GM18870 (cell line): ENCODE data around the gene MED23.

ENCODE experiments used
- ATAC-seq: cut with Tn5 transposase; IDR thresholded peaks from one replicate; pipeline ENCODE4 v1.9.1; 2021; ENCODE audit warnings: moderate library complexity; ENCODE audit not compliant: unreplicated experiment

MED23 gene, protein sequence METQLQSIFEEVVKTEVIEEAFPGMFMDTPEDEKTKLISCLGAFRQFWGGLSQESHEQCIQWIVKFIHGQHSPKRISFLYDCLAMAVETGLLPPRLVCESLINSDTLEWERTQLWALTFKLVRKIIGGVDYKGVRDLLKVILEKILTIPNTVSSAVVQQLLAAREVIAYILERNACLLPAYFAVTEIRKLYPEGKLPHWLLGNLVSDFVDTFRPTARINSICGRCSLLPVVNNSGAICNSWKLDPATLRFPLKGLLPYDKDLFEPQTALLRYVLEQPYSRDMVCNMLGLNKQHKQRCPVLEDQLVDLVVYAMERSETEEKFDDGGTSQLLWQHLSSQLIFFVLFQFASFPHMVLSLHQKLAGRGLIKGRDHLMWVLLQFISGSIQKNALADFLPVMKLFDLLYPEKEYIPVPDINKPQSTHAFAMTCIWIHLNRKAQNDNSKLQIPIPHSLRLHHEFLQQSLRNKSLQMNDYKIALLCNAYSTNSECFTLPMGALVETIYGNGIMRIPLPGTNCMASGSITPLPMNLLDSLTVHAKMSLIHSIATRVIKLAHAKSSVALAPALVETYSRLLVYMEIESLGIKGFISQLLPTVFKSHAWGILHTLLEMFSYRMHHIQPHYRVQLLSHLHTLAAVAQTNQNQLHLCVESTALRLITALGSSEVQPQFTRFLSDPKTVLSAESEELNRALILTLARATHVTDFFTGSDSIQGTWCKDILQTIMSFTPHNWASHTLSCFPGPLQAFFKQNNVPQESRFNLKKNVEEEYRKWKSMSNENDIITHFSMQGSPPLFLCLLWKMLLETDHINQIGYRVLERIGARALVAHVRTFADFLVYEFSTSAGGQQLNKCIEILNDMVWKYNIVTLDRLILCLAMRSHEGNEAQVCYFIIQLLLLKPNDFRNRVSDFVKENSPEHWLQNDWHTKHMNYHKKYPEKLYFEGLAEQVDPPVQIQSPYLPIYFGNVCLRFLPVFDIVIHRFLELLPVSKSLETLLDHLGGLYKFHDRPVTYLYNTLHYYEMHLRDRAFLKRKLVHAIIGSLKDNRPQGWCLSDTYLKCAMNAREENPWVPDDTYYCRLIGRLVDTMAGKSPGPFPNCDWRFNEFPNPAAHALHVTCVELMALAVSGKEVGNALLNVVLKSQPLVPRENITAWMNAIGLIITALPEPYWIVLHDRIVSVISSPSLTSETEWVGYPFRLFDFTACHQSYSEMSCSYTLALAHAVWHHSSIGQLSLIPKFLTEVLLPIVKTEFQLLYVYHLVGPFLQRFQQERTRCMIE (N-terminal part only)

GRCh38 chr6:131627724-131628682 is at the start of gene MED23:
MED23 (minus strand) TSS chr6:131628242; CDS start chr6:131628049, 193 bp downstream.
- ATAC-seq, result peak; percentile 94

GRCh38 chr6:131673184-131673583 is 45.1 kb upstream of the MED23 start:
- ATAC-seq, result no peak

- no peak for ATAC-seq
Measured at GRCh38 chr6:131669891-131670290, 41.8 kb upstream of the MED23 start.

DNA sequence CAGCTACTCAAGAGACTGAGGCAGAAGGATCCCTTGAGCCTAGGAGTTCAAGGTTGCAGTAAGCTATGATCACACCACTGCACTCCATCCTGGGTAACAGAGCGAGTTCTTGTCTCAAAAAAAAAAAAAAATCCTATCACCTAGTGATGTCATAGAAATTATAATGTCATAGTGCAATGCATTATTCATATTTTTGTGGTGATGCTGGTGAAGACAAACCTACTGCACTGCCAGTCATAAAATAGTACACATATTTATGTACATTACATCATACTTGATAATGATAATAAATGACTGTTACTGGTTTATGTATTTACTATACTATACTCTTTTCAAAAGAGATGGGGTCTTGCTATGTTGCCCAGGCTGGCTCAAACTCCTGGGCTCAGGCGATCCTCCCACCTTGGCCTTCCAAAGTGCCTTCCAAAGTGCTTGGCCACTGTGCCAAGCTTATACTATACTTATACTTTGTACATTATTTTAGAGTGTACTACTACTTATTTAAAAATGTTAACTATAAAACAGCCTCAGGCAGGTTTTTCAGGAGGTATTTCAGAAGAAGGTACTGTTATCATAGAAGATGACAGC is 35.6 kb upstream of the MED23 start:
- ATAC-seq, result no peak

GRCh38 chr6:131660195-131660594 is 32.2 kb upstream of the MED23 start:
- no peak for ATAC-seq

GRCh38 chr6:131658287-131658686 is 30.2 kb upstream of the MED23 start:
- no peak for ATAC-seq

DNA sequence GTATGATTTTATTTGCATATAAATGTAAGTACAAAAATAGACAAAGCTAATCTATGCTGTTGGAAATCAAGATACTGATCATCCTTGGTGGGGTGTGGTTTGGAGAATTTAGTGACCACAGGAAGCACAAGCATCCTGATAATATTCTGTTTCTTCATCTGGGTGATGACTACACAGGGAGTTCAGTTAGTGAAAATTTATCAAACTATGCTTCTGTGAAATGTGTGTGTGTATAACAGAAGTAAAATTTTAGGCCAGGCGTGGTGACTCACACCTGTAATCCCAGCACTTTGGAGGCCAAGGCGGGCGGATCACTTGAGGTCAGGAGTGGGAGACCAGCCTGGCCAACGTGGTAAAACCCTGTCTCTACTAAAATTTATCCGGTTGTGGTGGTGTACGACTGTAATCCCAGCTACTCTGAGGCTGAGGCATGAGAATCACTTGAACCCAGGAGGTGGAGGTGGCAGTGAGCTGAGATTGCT is 29.6 kb upstream of the MED23 start:
- no peak for ATAC-seq

DNA sequence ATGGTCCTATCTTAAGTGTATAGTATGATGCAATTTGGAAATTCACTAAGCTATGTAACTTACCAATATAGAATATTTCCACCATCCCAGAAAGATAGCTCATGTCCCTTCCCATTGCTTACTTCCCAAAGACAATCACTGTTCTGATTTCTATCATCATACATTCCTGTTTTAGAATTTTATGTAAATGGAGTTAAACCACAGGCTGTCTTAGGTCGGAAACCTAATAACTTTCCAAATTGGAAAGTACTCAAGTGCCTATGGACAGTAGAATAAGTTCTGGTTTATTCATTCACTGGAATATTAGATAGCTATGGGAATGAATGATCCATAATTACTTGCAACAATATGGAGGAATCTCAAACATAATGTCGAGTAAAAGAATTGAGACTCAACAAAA is 29.2 kb upstream of the MED23 start:
- ATAC-seq, result no peak

GRCh38 chr6:131656667-131657066 is 28.6 kb upstream of the MED23 start:
- no peak for ATAC-seq

- ATAC-seq, result no peak
Measured at GRCh38 chr6:131655951-131656350, 27.9 kb upstream of the MED23 start.

DNA sequence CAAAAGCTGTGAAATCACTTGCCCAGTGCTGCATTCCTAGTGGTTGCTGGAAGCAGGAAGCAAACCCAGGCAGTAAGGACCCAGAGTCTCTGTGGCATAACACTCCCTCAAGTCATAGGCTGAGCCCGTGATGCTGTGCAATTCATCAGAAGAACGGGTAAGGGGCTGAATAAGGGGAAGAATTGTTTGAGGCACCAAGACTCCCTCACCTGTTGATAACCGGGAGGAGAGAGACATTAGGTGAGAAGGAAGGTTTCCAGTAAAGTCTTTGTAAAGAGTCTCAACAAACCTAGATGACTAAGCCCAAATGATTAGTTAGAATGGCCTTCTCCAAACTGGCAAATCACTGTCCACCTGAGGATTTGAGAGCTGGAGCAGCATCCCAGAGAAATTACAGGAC is 27.3 kb upstream of the MED23 start:
- ATAC-seq, result no peak

GRCh38 chr6:131654326-131654725 is 26.3 kb upstream of the MED23 start:
- no peak for ATAC-seq

- no peak for ATAC-seq
Measured at GRCh38 chr6:131652472-131652871, 24.4 kb upstream of the MED23 start.

DNA sequence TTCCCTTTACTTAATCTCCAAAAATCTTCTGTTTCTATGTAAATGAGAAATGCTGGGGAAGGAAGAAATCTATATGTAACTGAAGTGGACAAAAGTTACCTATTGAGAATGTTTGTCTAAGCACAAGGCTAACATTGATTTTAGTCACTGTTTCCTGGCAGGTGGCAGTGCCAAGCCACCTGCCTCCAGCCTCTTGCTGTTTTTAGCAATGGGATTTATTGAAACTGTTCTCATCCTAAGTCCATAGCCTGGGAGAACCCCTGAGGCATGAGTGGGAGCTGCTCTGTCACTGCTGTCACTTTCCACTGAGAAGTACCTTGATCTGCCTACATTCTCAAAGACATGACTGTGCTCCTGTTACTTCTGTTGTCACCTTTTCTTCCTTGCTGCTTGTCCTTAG is 23.7 kb upstream of the MED23 start:
- no peak for ATAC-seq

GRCh38 chr6:131646249-131646670 is 18.2 kb upstream of the MED23 start:
- ATAC-seq, result no peak

DNA sequence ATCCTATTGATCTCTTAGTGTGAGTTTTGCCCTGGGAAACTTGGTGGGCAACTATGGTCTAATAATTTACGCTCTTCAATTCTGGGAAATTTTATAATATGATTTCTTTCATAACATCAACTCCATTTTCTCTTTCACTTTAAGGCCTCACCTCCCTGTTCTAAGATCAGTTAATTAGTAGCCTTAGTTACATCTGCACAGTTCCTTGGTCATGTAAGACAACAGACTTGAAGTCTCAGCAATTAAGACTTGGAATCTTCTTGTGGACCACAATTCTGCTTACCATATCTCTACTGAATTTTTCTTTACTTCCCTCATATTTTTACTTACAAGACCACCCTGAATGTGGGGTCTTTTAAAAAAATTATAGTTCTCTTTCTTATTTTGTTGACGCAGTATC is 17.8 kb upstream of the MED23 start:
- ATAC-seq, result no peak

- no peak for ATAC-seq
Measured at GRCh38 chr6:131644921-131645320, 16.9 kb upstream of the MED23 start.

DNA sequence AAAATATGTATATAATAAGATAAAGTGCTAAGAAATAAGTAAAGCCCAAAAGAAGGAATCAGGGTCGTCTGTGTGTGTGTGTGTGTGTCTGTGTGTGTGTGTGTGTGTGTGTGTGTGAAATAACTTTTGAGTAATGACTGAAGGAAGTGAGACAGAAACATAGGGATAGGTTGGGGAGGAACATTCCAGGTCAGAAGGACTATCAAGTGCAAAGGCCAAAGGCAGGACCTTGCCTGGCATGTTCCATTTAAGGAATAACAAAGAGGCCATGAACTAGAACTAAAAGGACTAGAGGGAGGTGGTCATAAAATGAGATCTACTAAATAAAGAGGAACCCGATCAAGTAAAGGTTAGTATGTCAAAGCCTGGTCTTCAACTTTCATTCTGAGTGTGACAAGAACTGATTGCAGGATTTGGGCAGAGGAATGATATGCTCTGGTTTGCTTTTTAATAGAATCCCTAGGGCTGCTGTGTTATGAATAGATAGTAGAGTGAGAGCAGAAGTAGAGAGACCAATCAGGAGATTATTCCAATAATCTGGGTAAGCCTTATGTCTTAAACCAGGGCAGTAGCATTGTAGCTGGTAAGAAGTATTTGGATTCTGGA is 15.9 kb upstream of the MED23 start:
- ATAC-seq, result no peak

GRCh38 chr6:131642987-131643611 is 15.1 kb upstream of the MED23 start:
- ATAC-seq, result no peak
